K562 (cell line): ENCODE data around the gene PLEKHA7. TPM values are rescaled to one million over a fixed set of nuclear protein-coding genes. Genes with fewer than 3 reads are reported as not detected.

Source experiments
- ARID1B ChIP-seq: fragments of 450-650 bp; IDR thresholded peaks from 2 replicates; pipeline ENCODE4 v1.6.1; 2016; ENCODE audit warnings: antibody characterized with exemption, mild to moderate bottlenecking, inconsistent platforms
- DDX20 ChIP-seq: fragments of 450-650 bp; IDR thresholded peaks from 2 replicates; pipeline ENCODE4 v1.6.1; 2016; ENCODE audit warnings: missing genetic modification characterization, low read depth, mild to moderate bottlenecking, missing compliant biosample characterization, moderate library complexity
- DEAF1 ChIP-seq: fragments of 450-650 bp; formaldehyde crosslinking; IDR thresholded peaks from 2 replicates; pipeline ENCODE4 v1.4.0; 2020; ENCODE audit warnings: mild to moderate bottlenecking, moderate library complexity
- NCOR1 ChIP-seq: fragments of 450-650 bp; IDR thresholded peaks from 2 replicates; pipeline ENCODE4 v1.6.1; 2016; ENCODE audit warnings: mild to moderate bottlenecking, moderate library complexity
- NKRF ChIP-seq: fragments of 450-650 bp; IDR thresholded peaks from 2 replicates; pipeline ENCODE4 v1.6.1; 2016; ENCODE audit warnings: borderline replicate concordance
- RAD21 ChIP-seq, 2 experiments: fragments of 250-450 bp in 1 of 2; fragments of 450-650 bp in 1 of 2; sonication (Bioruptor Pico) in 1 of 2; formaldehyde crosslinking in 1 of 2; IDR thresholded peaks in 1 of 2; conservative IDR thresholded peaks in 1 of 2; 2 replicates each; pipeline versions ENCODE4 v1.4.0 to v1.8.0; 2020 to 2022; ENCODE audit warnings: mild to moderate bottlenecking in 2 of 2, moderate library complexity in 1 of 2
- SMARCA4 ChIP-seq: fragments of 450-650 bp; IDR thresholded peaks from 2 replicates; pipeline ENCODE4 v1.6.1; 2016
- SMC3 ChIP-seq: conservative IDR thresholded peaks from 2 replicates; pipeline ENCODE4 v1.6.1; 2011; ENCODE audit warnings: low read depth, low read length, improper control_type of control experiment; ENCODE audit not compliant: insufficient read depth
- ZNF586 ChIP-seq: fragments of 450-650 bp; formaldehyde crosslinking; conservative IDR thresholded peaks from 2 replicates; pipeline ENCODE4 v1.4.0; 2020; ENCODE audit warnings: mild to moderate bottlenecking, moderate library complexity
- ZNF76 ChIP-seq: fragments of 250-450 bp; sonication (Bioruptor Pico); IDR thresholded peaks from 2 replicates; pipeline ENCODE4 v1.4.0; 2020; ENCODE audit warnings: mild to moderate bottlenecking, moderate library complexity, borderline replicate concordance
- polyA plus RNA-seq, 8 experiments: library from polyadenylated mRNA; depleted of rRNA in 4 of 8; stranded (reverse) in 5 of 8; unstranded in 3 of 8; fragments of >200 nt; fragmentation: Nextera tagmentation in 2 of 8; fragmentation: Illumina TruSeq in 1 of 8; extraction: Ambion mirVana in 2 of 8; extraction: Trizol in 1 of 8; gene quantifications; 2 replicates each; pipeline versions ENCODE4 v1.2.1 to v1.2.3, GENCODE V29; 2011 to 2014; ENCODE audit warnings: inconsistent platforms in 1 of 8, missing spikeins in 1 of 8
- total RNA-seq, 7 experiments: library from RNA; depleted of rRNA in 6 of 7; stranded (reverse); fragments of >200 nt in 6 of 7; fragmentation: Illumina TruSeq in 2 of 7; extraction: Trizol in 2 of 7; gene quantifications; 2 replicates each; pipeline versions ENCODE4 v1.2.1 to v1.2.3, GENCODE V29; 2011 to 2021; ENCODE audit warnings: low replicate concordance in 1 of 7

PLEKHA7 gene
- total and polyA plus RNA-seq, 9 of the 15 experiments (the other 6 are each of a cell fraction or from before 2014, with no cell fraction given), result 0.06 to 0.77 (median 0.20) TPM; not detected in 1

- no peak for TF ChIP-seq DDX20 (tag)
- TF ChIP-seq DEAF1 (CRISPR knock-in tag), result peak; percentile 20; the same call in 1 of the 2 replicates
- TF ChIP-seq SMARCA4, result 0 out of 2 replicates have a peak, but pooled peaks have one; percentile 15
- no peak for TF ChIP-seq NKRF
- TF ChIP-seq ARID1B, result peak; percentile 51; the same call in 1 of the 2 replicates
- TF ChIP-seq NCOR1, result no peak
- no peak for TF ChIP-seq ZNF76
- TF ChIP-seq SMC3, result peak; percentile 63
- peak in 1 of 2 experiments; percentile 83; a peak in 3 of 4 replicates for TF ChIP-seq RAD21 (CRISPR knock-in tag; conservative IDR thresholded peaks at IDR 0.05 in 1 of 2, IDR thresholded peaks at IDR 0.05 in 1 of 2)
- no peak for TF ChIP-seq ZNF586 (CRISPR knock-in tag)
These were observed 131.0 kb downstream of the PLEKHA7 start (continued) for GRCh38 chr11:16883174-16883573.
